Mucosa of descending colon (tissue), 3 donors: ENCODE results near the gene SDK2. TPM values are rescaled to one million over a fixed set of nuclear protein-coding genes. Genes with fewer than 3 reads are reported as not detected.

Experiments
- ATAC-seq: fragments of 200-7000 bp; cut with Tn5 transposase; one replicate; pipeline ENCODE4 v1.9.1; 2020; ENCODE audit warnings: mild to moderate bottlenecking, moderate library complexity
- DNase-seq, 3 donors: peaks; one replicate each; pipeline ENCODE4 v3.0.0-alpha.2; 2020
- H3K36me3 ChIP-seq: fragments of 200-600 bp; one replicate; pipeline ENCODE4 v1.8.0; 2021; ENCODE audit warnings: low read depth, mild to moderate bottlenecking
- H3K4me1 ChIP-seq: fragments of 200-600 bp; one replicate; pipeline ENCODE4 v1.8.0; 2021; ENCODE audit warnings: low read depth, mild to moderate bottlenecking
- H3K4me3 ChIP-seq: fragments of 200-600 bp; one replicate; pipeline ENCODE4 v1.8.0; 2021; ENCODE audit warnings: mild to moderate bottlenecking
- H3K9me3 ChIP-seq: fragments of 200-600 bp; one replicate; pipeline ENCODE4 v1.8.0; 2021; ENCODE audit warnings: mild to moderate bottlenecking
- CTCF ChIP-seq: fragments of 200-600 bp; IDR thresholded peaks from one replicate; pipeline ENCODE4 v1.8.0; 2022; ENCODE audit warnings: antibody characterized with exemption, mild to moderate bottlenecking
- intact Hi-C, 2 donors: fragments of 100-400 bp; cut with DNase I in 1 of 2; cut with micrococcal nuclease in 1 of 2; formaldehyde crosslinking; loops; one replicate each; pipeline versions ENCODE4 v1.11.0 to v1.11.1; 2022; cut with DNase I, micrococcal nuclease
- total RNA-seq, 3 donors: library from RNA; stranded (reverse); fragmentation: NEBNext Ultra II Directional in 2 of 3; extraction: Animal tissue kit (Norgen Biotek cat#: 25700) in 2 of 3; gene quantifications; one replicate each; pipeline versions ENCODE4 v1.2.1 to v1.2.4, GENCODE V29; 2021 to 2023
- donor health status: DM: no; HTN: no; CAD: no; lungs with moderate emphysema.
- donor health status: DM: no; HTN: no; CAD: no.
- donor health status: DM: no; HTN: yes; CAD: no.

The SDK2 gene
- total RNA-seq, 3 donors from 2014 or later: 1.2 to 1.6 (median 1.3) TPM

GRCh38 chr17:73600103-73600871 is 44.0 kb downstream of the SDK2 start:
- no peaks in the 10 kb centered on the region for H3K36me3 ChIP-seq
- H3K4me1 ChIP-seq: no peaks in the 10 kb centered on the region
- no peak overlapping the region for H3K4me3 ChIP-seq
- ATAC-seq: no peak
- intact Hi-C loops: no loop called here
- peak in 1 of 3 donors; percentile 12 for DNase-seq
- no peaks in the 10 kb centered on the region for H3K9me3 ChIP-seq
- no peak for TF ChIP-seq CTCF

DNA sequence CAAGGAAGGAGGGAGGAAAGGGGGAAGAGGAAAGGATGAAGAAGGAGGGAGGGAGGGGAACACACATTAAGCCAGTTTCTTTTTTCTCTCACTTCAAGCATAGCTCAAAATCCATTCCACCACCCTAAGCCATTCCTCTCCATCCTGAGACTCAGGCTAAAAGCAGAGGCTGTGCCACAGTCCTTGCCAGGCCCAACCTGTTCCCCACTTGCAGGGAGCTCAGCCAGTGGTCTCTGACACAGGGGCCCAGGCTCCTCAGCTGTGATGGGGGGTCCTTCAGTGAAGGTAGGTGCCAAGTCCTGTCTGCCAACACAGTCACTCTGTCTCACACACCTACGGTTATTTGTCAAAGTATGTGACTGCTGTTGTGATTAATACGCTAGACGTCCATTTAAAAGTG is 44.6 kb downstream of the SDK2 start:
- Histone ChIP-seq H3K4me1 (no peaks in the 10 kb centered on the region), H3K36me3 (no peaks in the 10 kb centered on the region), H3K9me3 (no peaks in the 10 kb centered on the region), H3K4me3 (no peak overlapping the region)
- intact Hi-C loops: no loop called here
- ATAC-seq (no peak), DNase-seq (no peak)
- no peak for TF ChIP-seq CTCF

GRCh38 chr17:73598212-73598611 is 46.0 kb downstream of the SDK2 start:
- H3K4me1 ChIP-seq: no peaks in the 10 kb centered on the region
- DNase-seq (no peak), ATAC-seq (no peak)
- no peak overlapping the region for H3K4me3 ChIP-seq
- TF ChIP-seq CTCF: no peak
- intact Hi-C loops: no loop called here
- no peaks in the 10 kb centered on the region for H3K9me3 ChIP-seq
- no peaks in the 10 kb centered on the region for H3K36me3 ChIP-seq

- Histone ChIP-seq H3K36me3 (no peaks in the 10 kb centered on the region), H3K4me1 (no peaks in the 10 kb centered on the region), H3K4me3 (no peak overlapping the region), H3K9me3 (no peaks in the 10 kb centered on the region)
- intact Hi-C loops: no loop called here
- DNase-seq (no peak), ATAC-seq (no peak)
- TF ChIP-seq CTCF: no peak
These were observed 48.3 kb downstream of the SDK2 start for GRCh38 chr17:73595931-73596330.

DNA sequence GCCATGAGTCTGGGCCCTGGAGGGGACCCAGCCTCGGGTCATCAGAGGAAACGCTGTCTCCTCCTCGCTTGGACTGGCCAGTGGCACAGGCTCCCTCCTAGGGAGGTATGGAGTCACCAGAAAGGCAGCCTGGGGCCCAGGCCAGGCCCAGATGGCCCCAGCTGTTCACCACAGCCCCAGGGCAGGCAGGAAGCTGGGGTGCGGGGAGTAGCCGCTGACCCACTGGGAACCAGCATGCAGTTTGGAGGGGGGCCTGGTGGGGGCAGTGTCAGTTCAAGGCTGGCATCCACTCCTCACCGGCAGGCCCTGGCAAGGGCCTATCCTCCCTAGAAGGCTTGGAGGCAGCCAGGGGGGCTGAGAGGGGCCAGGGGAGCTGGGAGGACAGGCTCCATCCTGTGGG is 48.8 kb downstream of the SDK2 start:
- TF ChIP-seq CTCF: no peak
- no peak overlapping the region for H3K4me3 ChIP-seq
- no peaks in the 10 kb centered on the region for H3K4me1 ChIP-seq
- intact Hi-C loops: no loop called here
- ATAC-seq: peak; percentile 55
- H3K9me3 ChIP-seq: no peaks in the 10 kb centered on the region
- no peaks in the 10 kb centered on the region for H3K36me3 ChIP-seq
- DNase-seq: peak; percentile 59 to 69 (median 61)
